HG02623 (cell line): ENCODE data around the gene PFN4.

ENCODE experiments used
- ATAC-seq: cut with Tn5 transposase; IDR thresholded peaks from one replicate; pipeline ENCODE4 v1.9.1; 2021; ENCODE audit warnings: moderate library complexity; ENCODE audit not compliant: unreplicated experiment

Gene PFN4

GRCh38 chr2:24080701-24081100 lies 42.4 kb downstream of the PFN4 start:
- no peak for ATAC-seq

- no peak for ATAC-seq
These were observed 45.3 kb downstream of the PFN4 start for GRCh38 chr2:24077879-24078278.

- no peak for ATAC-seq
These were observed 45.6 kb downstream of the PFN4 start for GRCh38 chr2:24077535-24077877.

- ATAC-seq, result peak; percentile 6
These were observed 46.1 kb downstream of the PFN4 start for GRCh38 chr2:24076849-24077534.

GRCh38 chr2:24075915-24076848 lies 47.0 kb downstream of the PFN4 start, which contains the start of gene SF3B6:
TSS of gene SF3B6 (minus strand) at chr2:24076326. CDS start at chr2:24076229, 97 bp downstream.
- ATAC-seq, result peak; percentile 86

- ATAC-seq, result no peak
These were observed 47.9 kb downstream of the PFN4 start for GRCh38 chr2:24075259-24075658.

- ATAC-seq, result no peak
These were observed 49.3 kb downstream of the PFN4 start for GRCh38 chr2:24073816-24074215.

- ATAC-seq, result no peak
These were observed 50.9 kb downstream of the PFN4 start for GRCh38 chr2:24072259-24072658.

GRCh38 chr2:24065341-24065740 lies 57.8 kb downstream of the PFN4 start:
- ATAC-seq, result no peak
